ENCODE measurements around the gene TAOK2.
A peak's percentile ranks its signal among the peaks of the same experiment; 100 is the strongest.
"Not testable (repeated sequence)": the region's sequence is repeated elsewhere in the genome, so short reads cannot be mapped to it uniquely, and the experiment has no call there.

TAOK2 gene

DNA sequence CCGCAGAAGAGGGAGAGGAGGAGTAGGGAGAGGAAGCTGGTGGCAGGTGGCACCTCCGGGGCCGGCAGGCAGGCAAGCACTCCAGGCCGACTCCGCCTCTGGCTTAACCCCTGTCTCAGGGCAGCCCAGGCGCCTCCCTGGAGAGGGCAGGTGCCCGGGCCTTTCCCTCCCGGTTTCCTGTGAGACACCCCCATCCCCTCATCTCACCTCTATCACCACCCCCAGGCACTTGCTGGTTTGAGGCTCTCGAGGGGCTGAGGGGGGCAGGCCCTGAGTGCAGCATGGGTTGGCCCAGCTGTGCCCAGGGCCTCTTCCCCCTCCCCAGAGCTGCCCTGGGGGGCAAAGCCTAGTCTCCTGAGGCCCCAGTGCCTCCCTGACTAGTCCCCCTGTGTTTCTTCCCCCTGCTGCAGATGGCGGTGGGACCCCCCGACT lies 31.2 kb downstream of the TAOK2 start:
- DNase-seq: no peak

- DNase-seq: no peak
Measured at GRCh38 chr16:30005341-30006094, 31.9 kb downstream of the TAOK2 start.

DNA sequence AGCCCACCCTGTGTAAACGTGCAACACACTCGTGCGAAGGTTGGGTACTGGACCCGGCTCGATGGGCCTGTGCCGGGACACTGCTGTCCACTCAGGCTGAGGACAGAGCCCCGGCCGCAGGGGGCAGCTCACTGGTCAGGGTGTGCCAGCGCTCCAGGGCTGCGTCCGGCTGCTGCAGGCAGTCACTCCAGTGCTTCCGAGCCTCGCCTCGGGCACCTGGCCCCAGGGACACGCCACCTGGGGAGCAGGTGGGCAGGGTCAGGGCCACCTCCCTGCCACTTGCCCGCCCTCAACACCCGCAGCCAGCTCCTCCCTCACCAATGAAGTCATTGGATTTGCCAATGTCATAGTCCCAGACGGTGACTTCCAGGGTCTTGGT lies 32.4 kb downstream of the TAOK2 start:
- no peak for DNase-seq

DNA sequence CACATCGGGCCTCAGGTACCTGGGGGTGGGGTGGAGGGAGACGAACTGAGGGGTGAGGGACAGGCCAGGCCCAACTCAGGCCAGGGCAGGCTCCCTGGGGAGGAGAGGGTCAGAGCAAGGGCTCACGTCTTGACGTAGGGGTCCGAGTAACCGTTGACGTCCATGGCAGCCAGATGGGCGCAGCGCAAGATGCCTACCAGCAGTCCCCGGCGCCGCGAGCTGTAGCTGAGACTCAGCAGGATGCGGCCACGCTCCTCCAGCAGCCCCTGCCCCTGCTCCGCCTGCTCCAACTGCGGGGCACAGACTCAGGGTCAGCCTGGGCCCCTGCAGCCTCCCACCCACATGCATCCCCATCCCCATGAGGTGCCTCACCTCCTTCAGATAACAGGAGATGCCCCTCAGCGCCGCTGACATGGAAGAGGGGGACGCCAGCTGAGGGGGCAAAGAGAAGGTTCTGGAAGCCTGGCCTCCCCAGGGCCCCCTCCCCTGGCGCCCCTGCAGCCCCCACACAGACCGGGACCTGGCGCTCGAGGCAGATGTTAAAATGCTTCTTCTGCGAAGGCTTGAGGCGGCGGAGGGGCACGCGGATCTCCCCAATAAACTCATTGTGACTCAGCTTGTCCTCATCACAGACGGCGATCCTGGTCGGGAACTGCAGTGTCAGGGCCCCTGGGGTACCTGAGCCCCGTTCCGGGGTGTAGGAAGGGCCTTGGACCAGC lies 33.1 kb downstream of the TAOK2 start:
- DNase-seq: no peak

- no peak for DNase-seq
Measured at GRCh38 chr16:30007378-30007895, 33.8 kb downstream of the TAOK2 start.

DNA sequence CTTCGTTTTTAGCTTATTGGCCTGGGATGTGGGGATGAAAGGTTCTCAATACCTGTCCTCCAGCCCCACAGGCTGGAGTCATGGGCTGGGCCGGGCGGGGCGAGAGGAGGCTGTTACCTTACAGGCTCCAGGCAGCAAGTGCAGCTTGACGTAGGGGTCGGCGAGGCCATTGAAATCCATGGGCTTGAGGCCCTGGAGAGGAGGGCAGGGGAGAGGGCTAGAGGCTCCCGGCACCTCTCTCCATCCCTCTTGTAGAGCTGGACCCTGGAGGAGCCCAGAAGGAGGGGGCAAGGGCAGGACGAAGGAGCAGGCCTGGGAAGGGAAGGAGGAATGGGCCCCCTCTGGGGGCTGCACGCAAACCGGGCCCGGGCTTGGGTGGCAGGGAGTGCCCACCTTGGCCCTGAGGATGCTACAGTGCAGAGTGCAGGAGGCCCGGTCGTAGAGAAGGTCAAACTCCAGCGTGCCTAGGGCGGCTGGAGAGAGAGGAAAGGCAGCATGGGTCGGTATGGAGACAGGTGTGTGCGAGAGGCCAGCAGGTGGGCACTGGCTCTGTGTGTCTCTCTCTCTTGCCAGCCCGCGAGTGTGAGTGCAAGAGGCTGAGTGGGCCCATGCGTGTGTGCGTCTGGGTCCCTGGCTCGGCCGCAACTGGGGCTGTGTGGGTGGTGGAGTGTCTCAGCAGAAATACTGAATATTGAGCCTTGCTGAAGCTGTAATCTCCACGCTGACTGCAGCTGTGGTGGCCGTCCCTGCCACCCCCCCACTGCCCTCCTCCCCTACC lies 35.6 kb downstream of the TAOK2 start:
- DNase-seq: no peak

DNA sequence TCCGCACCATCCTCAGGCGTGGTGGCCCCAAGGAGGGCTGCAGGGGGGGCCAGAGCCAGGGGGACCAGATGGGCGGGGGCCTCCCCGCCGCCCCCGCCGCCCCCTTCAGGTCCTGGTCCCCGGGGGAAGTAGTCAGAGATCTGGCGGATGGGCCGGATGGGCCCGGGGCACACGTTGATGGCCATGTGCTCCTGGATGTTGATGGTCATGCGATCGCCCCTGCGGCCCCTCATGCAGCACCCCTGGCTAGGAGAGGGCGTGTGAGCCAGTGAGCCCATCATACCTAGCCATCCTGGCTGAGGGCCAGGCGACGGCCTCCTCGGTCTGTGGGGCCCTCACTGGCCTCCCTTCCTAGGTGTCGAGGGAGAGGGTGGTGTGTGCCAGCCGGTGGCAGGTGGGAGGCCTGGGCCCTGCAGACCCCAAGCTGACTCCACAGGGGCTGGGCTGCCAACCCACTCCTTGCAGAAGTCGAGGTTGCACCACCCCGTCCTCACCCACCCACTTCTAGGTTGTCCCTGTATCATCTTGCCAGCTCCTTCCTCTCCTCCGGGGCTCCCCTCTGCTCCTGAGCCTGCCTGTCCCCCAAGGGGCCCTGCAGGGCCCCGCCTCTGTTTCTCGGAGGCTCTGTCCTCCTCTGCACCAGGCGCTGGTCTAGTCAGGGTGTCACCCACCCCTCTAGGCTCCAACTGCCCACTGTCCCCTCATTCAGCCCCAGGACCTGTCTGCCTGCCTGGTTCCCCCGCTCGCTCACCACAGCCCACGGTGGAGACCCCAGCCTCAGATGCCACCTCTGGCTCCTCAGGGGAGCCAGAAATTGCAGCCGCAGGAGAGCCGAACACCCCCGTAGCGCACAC lies 36.5 kb downstream of the TAOK2 start:
- DNase-seq: peak; percentile 46

DNA sequence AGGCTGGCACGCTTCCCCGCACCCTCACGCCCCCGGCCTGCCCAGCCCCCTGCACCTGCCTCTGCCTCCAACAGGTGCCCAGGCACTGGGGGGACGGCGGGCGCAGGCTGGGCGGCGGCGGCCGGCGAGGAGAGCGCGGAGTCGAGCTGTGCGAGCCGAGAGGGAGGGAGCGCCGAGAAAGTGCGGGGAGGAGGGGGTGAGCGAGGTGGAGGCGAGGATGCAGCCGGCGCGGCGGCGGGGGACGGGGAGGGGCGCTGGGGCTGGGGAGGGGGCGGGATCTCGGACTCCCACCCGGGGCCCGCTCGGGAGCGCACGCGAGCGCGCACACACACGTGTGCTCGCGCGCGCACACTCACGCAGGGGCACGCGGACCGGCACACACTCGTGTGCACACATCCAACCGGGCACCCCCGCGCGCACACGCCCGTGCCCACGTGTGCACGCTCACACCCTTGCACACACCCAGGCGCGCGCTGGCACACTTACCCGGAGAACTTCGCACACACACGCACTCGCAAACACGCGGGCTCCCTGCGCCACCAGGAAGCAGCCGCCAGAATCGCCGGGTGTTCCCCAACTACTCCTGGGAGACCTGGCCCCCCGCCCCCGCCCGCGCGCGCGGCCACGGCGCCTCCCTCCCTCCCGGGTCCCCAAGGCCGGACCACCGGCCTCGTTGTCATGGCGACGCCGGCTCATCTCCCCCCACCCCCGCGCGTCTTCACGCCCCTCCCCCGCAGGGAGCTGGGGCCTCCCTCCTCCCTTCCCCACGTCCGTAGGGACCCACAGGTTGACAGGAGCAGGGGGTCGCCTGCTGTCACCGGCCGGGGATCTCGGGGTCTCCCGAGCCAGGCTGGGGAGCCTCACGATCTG lies 37.4 kb downstream of the TAOK2 start, which contains the start of gene DOC2A:
Gene DOC2A (minus strand): TSS at position 184 of the 870 bp plus-strand sequence. CDS start 805 bp downstream, outside the sequence.
- no peak for DNase-seq

DNA sequence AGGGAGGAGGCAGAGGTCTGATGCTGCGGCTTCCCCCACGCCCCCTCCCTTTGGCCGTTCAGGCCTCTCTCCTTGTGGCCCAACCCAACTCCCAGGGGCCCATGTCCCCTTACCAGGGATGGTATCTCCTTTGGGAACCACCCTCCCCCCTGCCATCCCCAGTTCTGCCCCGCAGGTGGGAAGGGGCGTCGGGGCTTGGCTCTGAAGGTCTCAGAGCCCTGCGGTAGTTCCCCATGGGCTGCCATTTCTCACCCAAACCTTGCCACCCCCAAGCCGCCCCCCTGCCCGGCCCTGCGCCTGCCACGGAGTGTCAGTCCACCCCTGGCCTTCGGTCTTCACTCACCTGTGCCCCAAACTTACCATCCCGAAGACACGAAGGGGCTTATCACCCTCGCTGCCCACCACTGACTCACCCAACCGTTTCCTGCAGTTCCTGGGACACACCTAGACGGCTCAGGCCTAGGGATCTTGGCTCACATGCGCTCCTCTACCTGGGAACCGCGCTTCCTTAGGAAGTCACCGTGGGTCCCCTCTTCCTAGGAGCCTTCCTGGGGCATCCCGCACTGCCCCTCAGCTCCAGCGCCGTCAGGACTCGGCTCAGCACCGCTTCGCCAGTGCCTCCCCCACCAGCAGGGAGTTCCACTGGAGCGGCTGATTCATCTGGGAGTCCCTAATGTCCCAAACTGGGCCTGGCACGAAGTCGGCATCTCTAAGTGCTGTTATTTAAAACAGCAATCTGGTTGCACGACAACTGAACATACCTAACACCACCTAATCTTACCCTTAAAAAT lies 38.2 kb downstream of the TAOK2 start:
- DNase-seq: no peak

DNA sequence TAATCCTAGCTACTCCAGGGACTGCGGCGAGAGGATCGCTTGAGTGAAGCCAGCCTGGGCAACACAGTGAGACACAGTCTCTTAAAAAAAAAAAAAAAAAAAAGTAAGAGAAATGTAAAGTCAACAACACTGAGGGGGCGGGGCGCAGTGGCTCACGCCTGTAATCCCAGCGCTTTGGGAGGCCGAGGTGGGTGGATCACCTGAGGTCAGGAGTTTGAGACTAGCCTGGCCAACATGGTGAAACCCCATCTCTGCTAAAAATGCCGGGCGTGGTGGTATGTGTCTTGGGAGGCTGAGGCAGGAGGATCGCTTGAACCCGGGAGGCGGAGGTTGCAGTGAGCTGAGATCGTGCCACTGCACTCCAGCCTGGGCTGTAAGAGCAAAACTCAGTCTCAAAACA lies 38.9 kb downstream of the TAOK2 start:
- DNase-seq: not testable (repeated sequence)

DNA sequence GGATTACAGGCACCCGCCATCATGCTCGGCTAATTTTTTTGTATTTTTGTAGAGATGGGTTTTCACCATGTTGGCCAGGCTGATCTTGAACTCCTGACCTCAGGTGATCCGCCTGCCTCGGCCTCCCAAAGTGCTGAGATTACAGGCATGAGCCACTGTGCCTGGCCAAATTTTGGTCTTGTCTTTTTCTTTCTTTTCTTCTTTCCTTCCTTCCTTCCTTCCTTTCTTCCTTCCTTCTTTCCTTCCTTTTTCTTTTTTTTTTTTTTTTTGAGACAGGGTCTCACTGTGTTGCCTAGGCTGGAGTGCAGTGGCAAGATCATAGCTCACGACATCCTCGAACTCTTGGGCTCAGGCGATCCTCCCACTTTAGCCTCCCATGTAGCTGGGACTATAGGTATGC lies 41.8 kb downstream of the TAOK2 start:
- DNase-seq: not testable (repeated sequence)

- no peak for DNase-seq
Measured at GRCh38 chr16:30016555-30017276, 43.0 kb downstream of the TAOK2 start.

DNA sequence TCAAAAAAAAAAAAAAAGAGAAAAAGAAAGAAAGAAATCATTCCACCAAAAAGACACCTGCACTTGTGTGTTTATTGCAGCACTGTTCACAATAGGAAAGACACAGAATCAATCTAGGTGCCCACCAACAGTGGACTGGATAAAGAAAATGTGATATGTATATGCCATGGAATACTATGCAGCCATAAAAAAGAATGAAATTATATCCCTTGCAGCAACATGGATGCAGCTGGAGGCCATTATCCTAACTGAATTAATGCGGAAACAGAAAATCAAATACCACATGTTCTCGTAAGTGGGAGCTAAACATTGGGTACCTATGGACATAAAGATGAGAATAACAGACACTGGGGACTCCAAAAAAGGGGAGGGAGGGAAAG lies 43.6 kb downstream of the TAOK2 start:
- no peak for DNase-seq

GRCh38 chr16:30017937-30018336 lies 44.3 kb downstream of the TAOK2 start:
- DNase-seq: not testable (repeated sequence)

DNA sequence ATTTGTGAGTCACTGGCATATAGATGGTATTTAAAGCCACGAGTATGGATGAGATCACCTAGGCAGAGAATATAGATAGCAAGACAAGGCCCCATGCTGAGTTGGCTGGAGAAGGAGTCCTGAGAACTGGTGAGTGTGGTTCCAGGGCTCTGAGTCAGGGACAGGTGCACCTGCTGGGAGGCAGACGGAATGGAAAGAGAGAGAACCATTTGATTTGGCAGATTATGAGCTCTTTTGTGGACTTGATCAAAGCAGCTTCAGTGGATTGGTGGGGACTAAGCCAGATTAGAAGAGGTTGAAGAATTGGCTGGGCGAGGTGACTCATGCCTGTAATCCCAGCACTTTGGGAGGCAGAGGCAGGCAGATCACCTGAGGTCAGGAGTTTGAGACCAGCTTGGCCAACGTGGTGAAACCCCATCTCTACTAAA lies 45.1 kb downstream of the TAOK2 start:
- DNase-seq: no peak

DNA sequence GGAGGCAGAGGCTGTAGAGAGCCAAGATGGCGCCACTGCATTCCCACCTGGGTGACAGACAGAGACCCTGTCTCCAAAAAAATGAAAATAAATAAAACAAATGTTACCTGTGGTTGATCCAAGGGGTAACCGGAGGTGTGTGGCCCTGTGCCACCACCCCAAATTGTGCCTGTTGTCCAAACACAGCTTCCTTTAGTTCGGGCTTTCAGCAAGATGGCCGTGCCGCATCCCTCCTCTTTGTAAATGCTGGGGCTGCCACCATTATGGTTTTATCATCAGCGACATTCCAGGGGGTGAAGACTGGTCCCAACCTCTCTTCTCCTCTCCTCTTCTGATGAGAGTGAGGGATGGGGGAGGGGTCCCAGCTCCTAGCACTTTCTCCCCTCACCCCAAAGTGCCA lies 49.2 kb downstream of the TAOK2 start, which contains the start of gene C16orf92:
Gene C16orf92 (plus strand): TSS at position 312 of the 400 bp plus-strand sequence. CDS start 143 bp downstream, outside the sequence.
- no peak for DNase-seq

DNA sequence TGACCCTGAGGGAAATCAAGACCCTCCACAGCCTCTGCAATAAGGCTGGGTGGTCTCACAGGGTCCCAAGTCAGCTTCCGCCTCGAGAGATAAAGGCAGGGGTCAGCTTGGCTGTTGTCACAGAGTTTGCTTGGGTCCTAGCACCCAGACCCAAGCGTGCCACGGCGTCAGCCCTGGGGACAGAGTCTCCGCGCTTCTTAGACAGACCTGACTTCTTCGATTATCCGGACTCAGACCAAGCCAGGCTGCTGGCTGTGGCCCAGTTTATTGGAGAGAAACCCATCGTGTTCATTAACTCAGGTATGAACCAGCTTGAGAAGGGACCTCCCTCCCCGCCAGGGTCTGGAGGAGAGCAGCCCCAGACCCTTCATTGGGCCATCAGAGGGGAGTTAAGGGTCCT lies 49.9 kb downstream of the TAOK2 start:
- DNase-seq: no peak

DNA sequence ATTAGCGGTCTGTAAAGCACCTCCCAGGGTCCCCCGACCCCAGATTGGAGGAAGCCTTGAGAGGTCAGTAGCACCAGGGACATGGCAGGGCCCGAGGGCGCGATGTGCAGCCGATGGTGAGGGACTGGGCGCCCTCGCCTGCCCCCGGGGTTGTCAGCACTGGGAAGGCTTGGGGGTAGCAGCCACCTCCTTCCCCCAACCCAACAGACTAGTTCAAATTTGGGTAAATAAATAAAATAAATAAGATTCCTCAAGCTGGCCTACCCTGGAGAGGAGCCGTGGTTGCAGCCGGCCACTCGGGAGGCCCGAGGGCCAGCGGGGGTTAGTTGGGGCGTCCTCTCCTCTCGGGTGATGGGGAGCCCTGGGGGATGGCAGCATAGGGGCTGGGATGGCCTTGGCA lies 50.8 kb downstream of the TAOK2 start:
- DNase-seq: no peak

DNA sequence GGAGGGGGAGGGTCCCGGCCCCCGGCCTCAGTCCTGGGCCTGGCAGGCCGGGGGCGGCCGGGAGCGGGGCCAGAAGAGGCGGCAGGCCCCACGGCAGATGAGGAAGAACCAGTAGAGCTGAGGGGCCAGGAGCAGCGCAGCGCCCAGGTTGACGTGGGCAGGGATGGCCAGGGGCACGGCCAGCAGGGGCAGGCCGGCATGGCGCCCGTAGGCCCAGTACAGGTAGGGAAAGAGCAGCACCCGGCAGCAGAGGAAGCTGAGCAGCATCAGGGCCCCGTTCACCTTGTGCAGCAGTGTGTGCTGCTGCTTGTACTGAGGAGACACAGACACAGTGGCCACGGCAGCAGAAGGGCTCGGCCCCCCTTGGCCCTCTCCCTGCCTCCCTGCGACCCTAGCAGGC lies 51.5 kb downstream of the TAOK2 start:
- DNase-seq: no peak

DNA sequence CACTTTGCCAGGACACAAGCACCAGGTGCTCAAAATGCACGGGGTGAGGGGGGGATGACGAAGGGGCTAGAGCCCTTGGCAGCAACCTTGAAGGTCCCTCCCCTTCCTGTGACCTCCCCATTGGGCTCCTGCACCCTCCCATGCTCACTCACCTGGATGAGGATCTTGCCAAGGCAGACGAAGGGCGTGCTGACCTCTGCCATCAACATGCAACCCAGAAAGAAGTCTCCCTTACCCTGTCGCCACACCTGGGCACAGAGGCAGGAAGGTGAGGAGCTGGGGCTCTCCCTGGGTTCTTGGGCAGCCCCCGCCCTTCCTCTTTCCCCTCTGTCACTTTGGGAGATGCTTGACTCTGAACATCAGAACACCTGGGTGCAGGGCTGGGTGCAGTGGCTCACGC lies 51.9 kb downstream of the TAOK2 start:
- DNase-seq: no peak
